Stimulated activated CD4-positive, alpha-beta T cell treated with anti-CD3 and anti-CD28 coated beads, TNF-alpha, amount 100 ng/mL, for 4 hours (primary cell): ENCODE results near the gene PTPRO.
"Not testable (repeated sequence)": the region's sequence is repeated elsewhere in the genome, so short reads cannot be mapped to it uniquely, and the experiment has no call there.

Experiments
- DNase-seq, 3 experiments: peaks; one replicate each; pipeline ENCODE4 v3.0.0-alpha.2; 2020; ENCODE audit warnings: low read depth in 3 of 3

The PTPRO gene

DNA sequence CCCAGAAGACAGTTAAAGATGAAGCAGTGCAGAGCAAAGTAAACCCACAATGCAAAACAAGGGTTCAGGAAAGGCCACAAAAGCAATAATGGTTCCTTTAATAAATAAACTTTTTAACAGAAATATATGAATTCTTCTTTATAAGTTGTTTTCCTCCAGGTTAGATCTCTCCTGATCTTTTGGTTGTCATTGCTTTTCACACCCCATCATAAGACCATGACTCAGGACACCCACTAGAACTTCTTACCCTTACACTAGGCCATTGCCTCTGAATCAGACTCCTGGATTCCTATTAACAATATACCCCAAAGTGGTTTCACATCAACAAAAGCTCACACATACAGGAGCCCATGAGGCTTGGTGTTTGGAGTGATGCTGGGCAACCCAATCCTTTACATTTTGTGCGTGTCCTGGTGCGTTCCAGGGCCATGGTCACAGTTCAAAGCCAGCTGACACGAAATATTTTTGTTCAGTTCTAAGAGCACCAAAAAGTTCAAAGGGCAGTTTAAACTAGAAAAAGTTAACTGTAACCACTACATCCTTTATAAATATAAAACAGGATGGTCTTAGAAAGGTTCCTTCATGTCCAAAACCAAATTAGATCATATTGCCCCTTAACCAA is 279.9 kb downstream of the PTPRO start:
- no peak for DNase-seq

DNA sequence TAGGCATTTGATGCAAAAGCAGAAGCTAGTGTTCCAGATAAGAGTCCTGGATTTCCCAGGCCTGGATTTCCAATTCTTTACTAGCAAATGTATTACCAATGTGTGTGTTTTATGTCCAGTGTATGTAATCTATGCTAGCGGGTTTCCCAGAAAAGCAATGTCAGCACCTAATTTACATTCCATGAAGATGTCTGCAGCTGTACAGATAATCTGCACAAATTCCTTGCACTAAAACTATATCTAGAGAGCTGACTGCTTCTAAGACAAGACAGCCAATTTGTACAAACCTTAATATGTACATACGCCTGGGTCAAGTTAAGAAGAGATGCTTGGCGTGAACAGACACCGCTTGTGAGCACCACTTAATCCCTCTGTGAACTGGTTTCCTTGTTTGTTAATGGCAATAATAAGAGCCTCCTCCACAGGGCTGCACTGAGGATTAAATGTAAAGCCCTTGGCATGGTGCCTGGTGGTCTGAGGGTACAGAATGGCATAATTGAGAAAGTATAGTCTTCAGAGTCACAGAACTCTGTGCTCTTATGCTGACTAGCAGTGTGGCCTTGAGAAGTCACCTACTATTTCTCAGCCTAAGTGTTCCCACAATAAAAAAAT is 281.3 kb downstream of the PTPRO start:
- no peak for DNase-seq

DNA sequence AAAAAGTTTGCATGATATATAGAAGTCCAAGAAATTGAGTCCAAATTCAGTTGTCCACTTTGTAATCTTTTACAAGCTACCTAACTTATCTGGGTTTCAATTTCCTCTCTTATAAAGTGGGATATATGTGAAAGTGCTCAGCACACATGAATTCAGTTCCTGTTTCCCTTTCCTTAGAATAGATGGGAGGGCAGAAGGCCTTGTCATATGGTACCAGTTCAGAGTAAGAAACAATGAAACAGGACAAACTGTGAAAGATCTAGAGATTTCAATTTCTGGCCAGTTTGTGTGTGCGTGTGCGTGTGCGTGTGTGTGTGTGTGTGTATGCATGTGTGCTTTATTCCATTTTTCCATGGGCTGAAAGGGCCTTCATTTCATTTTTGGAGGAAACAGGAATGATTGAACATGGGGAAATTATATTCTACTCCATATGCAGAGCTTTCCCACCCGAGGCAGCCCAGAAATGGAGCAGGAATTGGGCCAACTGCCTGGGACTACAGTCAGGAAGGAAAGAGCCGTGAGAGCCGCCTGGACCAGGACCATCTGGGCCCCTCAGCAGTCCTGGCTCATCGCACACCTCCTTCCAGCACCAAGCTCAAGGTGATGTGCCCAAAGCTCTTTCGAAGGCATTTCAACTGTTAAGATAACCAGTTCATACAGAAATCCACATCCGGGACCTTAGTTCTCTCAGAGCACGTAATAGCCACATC is 283.7 kb downstream of the PTPRO start:
- DNase-seq, result no peak

DNA sequence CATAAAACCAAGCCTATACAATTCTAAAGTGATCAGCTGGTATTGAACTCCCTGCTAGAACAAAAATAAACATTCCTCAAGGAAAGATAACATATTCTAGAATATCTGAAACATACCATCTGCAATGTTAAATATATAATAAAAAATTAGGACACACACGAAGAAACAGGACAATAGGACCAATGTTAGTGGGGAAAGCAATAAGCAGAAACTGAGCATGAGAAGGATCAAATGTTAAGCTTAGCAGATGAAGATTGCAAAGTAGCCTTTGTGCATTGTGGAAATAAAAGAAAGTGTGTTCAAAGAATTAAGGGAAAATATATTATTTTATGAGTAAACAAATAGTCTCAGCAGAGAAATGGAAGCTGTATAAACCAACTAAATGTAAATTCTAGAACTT is 286.1 kb downstream of the PTPRO start:
- DNase-seq, result no peak

DNA sequence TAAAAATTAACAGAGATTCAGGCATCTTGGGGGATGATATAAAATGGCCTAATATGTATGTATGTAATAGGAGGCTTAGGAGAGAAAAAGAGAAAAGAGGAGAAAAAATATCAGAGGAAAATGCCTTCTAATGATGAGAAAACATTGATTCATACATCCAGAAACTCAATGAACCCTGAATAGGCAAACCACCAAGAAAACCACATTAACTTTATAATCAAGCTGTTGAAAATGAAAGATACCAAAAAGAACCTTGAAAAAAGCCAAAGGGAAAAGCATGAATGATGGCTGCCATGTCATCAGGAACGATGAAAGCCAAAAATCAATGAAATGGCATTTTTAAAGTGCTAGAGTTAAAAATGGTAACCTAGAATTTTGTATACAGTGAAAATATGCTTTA is 286.6 kb downstream of the PTPRO start:
- DNase-seq, result no peak

DNA sequence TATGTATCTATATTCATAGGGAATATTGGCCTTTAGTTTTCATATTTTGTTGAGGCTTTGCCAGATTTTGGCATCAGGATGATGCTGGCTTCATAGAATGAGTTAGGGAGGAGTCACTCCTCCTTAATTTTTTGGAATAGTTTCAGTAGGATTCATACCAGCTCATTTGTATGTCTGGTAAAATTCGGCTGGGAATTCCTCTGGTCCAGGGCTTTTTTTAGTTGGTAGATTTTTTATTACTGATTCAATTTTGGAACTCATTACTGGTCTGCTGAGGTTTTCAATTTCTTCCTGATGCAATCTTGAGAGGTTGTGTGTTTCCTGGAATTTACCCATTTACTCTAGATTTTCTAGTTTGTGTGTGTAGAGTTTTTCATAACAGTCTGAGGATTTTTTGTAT is 291.7 kb downstream of the PTPRO start:
- DNase-seq, result no peak

DNA sequence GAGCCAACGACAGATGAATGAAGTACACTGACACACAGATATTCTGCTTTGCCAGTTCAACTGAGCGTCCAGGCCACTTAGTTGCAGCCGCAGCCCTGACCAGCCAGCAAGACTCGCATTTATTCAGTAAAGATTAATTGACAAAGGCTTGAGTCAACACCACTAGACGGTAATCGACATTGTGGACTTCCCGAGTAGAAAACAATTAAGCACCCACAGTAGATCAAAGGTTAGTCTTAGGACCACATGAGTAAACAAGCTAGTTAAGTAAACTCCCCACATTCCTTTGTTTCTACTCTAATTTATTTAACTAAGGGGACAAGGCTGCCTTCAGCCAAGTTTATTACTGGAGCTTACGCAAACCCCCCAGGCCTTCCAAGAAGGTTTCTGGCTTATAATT is 294.2 kb downstream of the PTPRO start:
- DNase-seq, result not testable (repeated sequence)

DNA sequence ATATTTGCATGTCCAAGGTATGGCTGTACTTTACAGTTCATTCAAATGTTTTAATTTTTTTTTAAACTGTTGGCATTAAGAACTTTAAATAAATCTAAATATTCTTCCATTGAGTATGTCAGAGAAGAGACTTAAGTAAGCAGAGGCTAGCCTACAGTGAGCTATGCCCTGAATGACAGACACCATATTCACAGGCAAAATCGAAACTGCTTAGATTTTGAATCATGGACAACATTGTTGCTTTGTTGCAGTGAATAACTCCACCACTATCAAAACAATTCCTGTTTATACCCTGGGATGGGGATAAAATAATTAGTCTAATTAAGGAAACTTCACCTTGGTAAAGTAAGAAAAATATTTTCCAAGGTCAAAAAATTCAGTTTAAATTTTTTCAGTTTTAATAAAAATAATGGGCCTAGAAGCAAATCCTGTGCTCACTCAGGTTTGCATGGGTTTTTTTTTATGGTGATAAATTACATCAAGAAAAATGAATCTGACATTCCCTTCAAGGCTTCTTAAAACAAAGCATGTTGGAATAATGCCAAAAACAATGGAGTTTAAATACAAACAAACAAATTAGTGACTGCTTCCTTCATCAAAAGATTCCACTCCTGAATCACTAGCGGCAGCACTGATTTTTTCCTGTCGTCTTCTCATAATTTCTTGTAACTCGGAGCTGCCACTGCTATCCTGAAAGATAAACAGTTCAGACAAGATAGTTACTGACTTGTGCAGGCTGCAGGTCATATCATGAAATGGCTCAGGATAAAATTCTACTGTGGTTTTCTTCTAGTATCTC is 298.6 kb downstream of the PTPRO start:
- no peak for DNase-seq

DNA sequence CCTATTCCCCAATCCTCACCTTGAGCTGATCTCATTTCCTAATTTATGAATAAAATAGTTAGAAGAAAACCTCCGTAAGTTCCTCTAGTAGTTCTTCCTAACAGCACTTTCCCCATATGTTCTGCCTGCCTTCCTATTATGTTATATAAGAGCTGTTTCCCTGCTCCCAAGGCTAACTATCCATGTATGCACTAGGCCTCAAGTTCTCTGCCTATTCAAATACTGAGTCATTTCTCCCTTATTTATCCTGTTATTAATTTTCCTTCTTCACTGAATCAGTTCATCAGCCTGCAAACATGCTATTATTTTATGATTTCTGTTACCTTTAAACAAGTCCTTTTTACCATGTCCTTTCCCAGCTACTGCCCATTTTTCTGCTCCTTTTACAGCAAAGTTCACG is 302.8 kb downstream of the PTPRO start:
- DNase-seq, result no peak

DNA sequence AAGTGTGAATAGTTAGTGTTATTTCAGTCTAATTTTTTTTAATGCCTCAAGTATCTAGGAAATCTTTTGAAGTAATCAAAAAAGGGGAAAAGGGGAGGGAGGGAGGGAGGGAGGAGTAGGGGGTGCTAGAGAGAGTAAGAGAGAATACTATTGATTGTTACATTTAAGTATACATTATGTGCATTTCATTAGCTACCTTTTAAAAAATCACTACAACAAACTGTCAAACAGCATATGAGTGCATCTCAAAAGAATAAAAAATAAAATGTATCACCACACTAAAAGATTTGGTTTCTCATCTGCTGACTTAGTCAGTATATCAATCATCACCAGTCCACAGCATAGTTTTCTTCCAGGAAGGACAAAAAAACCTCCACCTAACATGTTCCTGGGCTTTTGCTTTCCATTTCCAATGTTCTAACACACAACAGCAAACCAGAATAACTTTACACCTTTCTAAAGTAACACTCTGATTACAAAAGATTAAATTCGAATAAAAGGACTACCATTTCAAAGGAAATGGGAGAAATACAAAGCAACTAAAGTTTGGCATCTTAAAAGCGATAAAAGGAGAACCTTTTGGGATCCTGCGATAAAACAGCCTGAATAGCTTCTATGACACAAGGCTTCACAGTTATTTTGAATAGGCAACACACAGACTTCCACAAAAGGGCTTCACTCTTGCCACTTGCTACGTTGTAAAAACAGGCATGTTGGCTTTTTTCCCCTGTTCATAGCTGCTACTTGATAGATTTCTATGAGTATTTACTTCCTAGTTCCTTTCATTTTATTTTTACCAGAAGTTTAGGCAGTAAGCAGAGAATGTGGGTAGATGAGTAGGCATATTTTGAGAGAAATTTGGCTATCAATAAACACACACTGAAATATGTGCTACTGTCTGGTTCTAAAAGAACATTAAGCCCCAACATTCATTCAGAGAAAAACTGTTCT is 306.0 kb downstream of the PTPRO start:
- DNase-seq, result no peak

DNA sequence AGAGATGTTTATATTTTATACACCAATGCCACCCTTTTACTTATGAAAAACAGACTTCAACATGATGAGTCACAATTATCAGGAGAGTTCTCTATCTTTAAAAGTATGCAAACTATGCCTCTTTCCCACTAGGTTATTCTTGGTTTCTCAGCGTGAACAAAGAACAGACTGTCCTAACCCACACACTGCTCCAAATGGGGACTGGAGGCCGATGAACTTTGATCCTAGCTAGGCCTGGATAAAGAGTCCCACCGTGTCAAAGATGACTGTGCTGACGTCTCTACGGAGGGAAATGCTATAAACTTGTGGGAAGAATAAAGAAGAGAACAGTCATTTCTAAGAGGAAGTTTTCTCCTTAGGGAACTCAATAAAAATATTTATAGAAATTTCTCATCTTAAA is 306.8 kb downstream of the PTPRO start:
- no peak for DNase-seq

DNA sequence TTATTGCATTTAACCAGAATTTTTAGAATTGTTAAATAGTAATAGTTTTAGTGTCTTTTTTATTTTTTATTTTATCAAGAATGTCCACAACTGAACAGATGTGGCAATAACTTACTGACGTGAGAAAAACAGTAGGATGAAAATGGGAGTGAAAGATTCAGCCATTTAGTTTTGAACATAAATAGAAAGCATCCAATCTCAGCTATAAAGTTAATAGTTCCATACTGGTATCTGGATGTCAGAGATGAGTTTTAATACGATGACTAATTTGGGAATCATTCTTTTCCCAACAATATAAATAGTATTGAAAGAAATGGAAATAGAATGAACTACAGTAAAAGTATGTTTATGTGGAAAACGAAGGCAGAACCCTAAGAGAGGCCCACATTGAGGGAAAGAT is 307.5 kb downstream of the PTPRO start:
- DNase-seq, result no peak

DNA sequence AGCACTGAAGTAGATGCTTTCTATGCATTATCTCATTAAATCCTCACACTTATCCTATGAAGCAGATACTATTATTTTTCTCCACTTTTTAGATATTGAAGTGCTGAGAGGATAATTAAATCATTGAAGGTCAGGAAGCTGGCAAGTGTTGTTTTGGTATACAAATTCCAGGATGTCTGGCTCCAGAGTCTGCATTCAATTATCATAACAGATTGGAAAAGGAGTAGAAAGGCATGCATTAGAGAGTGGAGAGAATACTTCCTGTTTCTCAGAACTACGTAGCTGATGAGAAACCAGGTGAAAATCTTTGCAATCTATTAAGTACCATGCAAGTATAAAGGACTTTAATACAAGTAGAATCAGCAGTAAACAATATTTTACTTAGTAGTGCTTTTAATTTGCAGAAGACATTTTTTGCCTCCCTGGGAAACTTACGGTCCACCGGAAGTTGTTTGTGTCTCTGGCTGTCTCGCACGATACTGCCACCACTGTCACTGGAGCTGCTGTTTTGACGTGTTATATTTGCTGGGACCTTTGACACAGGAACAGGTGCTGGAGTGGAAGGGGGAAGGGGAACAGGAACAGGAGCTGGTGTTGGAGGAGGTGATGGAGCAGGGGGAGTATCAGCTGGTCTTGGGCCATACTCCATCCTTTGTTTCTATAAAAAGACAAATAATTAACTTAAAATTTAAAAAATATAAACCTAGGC is 308.9 kb downstream of the PTPRO start:
- no peak for DNase-seq

DNA sequence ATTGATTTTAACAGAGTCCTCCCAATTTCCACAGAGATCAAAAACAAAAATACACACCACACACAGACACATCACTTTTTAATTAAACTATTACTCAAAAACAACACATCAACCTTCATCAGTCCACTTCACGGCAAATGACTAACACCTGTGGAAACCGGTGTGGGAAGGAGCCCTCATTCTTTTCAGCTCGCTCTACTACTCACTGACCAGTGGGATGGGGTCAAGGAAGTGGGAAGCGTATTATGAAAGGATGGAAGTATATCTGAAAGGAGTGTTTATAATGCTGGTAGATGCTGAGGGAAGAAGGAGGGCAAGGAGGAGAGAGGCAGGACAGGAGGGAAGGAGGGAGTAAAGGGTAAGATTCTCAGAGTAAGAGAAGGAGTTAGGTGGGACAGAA is 310.4 kb downstream of the PTPRO start:
- no peak for DNase-seq

DNA sequence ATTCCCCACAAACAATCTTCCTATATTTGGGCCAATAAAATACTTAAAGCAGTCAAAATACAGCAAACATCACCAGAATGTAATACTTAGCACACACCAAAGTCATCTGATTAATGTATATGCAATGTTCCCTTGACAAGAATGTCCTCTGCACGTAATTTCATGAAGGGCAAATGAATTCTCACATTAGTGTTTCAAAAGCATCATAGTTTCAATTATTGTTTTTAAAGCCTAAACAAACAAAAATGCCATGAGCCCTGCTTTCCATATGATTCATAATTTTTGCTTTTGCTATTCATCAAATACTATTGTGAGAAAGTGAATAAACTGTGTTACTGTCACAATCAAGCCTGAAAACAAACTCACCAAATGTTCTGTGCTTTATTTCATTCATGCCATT is 310.9 kb downstream of the PTPRO start:
- DNase-seq, result no peak

DNA sequence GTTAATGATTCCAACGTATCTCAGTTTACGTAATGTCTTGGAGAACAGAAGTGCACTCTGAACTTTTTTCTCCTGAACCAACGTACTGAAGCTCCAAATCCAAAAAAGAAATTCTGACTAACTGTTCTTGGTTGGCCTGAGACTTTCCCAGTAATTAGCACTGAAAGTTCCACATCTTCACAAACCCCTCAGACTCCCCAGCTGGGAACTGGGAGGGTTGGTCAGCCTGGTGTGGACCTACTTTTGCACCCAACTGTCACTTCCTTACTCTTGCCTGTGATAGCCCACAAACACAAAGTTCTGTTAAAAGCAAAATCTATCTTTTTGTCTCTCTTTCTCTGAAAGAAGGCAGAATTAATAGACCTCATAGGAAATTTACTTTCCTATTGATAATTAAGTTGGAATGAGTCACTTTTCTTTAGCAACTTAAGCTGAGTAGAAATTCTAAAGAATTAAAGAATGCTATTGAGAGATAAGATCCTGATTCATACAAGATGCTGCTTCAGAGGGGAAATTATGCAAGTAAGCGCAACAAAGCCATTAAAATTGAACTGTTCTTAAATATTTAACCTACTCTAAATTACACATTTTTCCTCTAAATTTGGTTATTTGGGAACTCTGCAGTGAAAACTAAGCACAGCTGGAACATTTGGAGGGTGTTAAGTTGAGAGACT is 311.8 kb downstream of the PTPRO start:
- DNase-seq, result no peak

DNA sequence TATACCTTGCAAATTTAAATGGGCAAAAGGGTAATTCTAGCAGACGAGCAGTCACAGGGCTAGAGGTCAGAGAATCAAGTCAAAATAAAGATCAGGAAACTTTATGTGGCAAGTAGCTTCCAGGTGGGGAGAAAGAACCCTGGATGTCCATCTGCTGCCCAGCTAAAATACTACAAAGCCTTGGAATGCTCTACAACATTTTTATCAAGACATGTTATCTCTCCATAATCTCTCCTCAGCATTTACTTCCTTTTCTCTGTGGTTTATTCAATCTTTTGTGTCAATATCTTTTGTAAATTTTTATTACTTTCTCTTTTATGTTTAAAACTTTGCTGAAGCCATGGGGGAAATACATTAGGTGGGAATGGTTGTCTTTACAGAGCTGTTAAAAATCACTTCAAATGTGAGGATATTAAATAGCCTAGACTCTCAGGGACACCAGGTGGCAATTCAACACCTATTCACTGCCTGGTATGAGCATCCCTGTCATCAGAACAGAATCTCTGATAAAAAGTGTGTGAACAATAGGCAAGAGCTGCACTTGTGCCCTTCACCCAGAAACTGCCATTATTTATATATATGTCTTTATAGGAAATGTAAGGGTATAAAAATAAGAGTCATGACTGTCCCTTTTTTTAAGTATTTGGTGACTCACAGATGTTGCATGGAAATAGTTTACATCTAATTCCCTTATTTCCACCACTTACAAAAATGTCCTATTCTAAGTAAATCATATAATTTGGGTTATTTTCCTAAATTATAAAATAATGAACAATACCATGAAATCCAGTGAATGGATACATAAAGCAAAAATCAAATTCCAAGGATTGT is 314.0 kb downstream of the PTPRO start:
- no peak for DNase-seq

DNA sequence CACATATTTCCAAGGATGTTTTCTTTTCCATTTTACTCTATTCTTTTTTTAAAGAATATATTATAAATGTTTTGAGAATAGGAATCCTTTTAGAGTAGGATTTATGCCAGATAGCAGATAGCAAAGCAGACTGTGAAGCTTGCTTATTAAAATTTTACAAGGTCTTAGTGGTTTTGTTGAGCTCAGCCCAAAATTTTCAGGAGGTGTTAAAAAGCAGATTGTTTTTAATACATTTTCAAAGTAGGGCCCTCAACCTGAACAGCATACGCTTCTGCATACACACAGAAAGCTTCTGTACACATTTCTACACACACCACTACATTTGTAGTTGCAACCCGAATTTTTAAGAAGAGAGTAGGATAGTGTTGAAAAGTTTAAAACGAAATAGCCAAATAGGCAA is 315.9 kb downstream of the PTPRO start:
- no peak for DNase-seq

DNA sequence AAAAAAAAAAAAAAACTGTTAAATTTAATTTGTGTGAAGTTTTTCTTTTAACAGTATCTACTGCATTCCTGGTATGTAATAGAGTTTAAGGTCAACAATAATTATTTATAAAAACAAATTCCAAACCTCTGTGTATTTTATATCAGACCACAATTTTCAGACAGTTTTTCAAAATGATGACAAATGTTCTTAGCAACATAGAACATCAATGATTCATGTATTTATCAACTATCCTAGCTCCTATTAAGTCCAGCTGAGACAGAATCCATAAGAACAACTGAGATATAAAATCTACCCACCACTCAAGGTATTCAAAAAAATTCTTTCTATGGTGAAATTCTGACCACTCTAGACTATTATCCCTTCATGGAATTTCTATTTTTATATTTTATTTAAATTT is 322.4 kb downstream of the PTPRO start:
- DNase-seq, result no peak
